HCEC 1CT (cell line): ENCODE results near the gene HPCA.

Experiments
- DNase-seq: peaks from one replicate; pipeline ENCODE4 v3.0.0-alpha.2; 2017

HPCA gene

DNA sequence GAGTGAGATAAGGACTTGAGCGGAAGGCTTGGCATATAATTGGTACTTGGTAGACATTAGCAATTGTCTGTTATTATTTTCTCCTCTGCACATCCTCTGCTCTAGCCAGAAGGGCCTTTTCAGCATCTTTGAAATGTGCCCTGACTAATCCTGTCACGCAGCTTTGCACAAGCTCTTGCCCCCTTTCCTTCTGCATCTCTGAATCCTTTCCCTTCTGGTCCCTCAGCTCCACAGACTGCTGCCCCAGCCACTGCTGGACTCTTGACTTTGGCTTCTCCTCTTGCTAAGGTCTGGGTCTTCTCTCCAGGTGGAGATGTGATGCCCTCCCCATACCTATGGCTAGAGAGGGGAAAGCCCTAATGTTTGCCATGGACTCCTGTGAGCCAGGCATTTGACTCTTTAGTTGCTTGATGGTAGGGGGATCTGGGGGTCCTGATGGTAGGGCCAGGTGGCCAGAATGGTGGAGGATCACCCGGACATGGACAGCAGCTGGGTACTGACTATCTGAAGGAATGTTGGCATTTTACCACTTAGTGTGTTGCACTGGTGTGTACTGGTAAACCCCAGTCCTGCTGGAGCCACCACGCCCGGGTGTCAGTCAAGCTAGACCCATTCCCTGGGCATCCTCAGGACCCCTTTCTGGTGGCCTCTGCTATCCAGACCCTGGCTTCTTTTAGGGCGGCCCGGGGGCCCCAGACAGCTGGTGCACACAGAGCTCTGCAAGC lies 4.4 kb downstream of the HPCA start:
- no peak for DNase-seq

DNA sequence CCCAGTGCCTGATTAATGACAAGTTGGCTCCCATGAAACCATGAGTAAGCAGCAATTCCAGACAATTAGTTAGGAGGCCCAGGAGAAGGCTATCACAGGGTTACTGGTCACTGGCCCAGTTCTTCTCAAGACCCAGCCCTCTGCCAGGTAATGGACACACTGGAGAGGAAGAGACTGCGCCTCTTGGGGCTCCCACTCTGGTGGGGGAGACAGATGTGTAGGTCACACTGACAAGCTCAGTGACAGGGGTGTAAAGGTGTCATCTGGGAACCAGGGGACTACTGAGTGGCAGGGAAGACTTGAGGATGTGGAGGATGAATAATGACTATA lies 4.9 kb downstream of the HPCA start:
- DNase-seq, result no peak

GRCh38 chr1:32891630-32892029 lies 5.3 kb downstream of the HPCA start:
- no peak for DNase-seq

DNA sequence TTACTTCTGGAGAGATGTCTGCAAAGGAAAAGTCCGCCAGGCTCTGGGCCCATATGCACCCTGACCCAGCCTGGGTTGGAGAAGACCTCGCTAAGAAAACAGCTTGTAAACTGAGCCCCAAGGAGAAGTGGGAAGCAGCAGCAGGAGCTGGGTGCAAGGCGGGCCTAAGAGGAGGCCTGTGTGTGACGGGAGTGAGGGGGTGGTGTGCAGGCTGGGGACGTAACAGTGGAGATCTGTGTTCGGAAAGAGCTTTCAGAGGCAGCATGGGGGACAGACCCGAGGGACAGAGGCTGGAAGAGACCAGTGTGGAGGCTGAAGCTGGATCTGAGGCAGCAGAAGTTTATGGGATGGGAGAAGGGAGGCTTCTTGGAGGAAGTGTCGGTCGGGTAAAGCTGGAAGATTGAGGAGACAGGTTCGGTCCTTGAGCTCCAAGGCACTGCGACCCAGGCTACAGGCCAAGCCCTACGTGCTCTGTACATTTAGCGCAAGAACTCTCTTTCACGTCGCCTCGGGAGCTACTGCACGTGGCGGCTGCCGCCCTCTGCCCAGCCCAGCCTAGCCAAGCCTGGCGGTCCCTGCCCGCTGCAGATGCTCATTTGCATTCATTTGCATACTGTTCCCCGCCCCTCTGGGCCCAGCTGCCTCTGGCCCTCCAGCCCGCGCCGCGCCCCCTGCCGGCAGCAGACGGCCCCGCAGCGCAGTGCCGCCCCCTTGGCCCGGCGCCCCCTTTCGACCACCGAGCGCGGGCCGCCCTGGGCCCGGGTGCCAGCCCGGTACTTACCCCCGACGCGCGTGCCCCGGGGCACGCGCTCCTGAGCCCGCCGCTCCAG lies 6.3 kb downstream of the HPCA start:
- no peak for DNase-seq

GRCh38 chr1:32893198-32894018 lies 7.1 kb downstream of the HPCA start:
- no peak for DNase-seq

GRCh38 chr1:32894019-32894600 lies 7.8 kb downstream of the HPCA start:
- DNase-seq, result no peak

DNA sequence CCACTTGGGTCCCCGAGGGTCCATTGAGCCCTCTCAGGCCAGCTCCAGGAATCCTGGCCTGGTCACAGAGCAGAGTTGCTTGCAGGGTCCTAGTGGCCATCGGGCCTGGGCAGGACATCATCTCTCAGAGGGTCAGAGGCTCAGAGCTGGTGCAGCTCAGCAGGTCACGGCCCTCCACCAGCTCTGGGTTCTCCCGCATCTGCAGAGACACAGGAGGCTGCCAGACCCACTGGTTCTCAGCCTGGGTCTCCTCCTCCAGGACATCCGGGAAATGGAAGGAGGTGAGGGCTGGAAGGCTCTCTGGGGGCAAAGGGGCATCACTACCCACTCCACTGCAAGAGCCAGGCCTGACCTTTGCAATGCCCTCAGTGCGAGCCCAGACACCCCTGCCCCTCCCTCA lies 8.4 kb downstream of the HPCA start:
- DNase-seq, result no peak

DNA sequence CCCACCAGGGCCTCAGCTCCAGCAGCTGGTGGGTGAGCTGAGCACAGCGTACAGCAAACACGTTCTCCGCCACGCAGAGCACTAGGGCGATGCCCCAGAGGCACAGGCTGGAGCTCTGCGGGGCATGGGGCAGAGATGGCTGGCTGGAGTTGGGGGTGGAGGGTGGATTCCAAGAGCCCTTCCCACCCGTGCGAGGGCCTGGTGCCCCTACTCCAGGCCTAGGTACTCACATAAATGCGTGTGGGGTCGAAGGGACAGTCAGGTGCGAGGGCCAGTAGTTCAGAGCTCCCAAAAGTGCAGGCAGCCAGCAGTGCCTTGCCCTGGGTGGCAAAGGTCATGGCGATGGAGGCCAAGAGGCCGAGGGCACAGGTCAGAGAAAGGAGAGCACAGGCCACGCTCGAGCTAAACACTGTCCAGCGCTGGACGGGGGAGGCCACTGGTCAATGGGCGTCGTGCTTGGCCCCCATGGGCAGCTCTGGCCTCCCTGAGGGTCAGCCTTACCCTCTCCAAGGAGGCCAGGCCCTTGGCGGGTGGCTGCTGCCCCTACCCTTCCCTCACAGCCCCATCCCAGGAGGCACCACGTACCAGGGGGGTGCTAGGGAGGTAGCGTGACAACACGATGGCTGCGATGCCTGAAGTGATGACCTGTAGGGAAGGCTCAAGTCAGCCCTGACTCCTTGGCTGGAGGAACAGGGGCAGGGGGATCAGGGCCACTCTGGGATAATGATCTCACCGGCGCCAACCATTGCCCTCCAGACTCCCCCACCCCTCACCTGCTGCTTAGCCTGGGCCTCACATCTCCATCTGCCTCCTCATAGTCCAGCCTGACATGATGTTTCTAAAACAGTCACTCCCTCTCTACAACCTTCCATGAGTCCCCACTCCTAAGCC lies 9.3 kb downstream of the HPCA start:
- DNase-seq, result no peak

- no peak for DNase-seq
Measured at GRCh38 chr1:32896451-32896850, 10.2 kb downstream of the HPCA start.

DNA sequence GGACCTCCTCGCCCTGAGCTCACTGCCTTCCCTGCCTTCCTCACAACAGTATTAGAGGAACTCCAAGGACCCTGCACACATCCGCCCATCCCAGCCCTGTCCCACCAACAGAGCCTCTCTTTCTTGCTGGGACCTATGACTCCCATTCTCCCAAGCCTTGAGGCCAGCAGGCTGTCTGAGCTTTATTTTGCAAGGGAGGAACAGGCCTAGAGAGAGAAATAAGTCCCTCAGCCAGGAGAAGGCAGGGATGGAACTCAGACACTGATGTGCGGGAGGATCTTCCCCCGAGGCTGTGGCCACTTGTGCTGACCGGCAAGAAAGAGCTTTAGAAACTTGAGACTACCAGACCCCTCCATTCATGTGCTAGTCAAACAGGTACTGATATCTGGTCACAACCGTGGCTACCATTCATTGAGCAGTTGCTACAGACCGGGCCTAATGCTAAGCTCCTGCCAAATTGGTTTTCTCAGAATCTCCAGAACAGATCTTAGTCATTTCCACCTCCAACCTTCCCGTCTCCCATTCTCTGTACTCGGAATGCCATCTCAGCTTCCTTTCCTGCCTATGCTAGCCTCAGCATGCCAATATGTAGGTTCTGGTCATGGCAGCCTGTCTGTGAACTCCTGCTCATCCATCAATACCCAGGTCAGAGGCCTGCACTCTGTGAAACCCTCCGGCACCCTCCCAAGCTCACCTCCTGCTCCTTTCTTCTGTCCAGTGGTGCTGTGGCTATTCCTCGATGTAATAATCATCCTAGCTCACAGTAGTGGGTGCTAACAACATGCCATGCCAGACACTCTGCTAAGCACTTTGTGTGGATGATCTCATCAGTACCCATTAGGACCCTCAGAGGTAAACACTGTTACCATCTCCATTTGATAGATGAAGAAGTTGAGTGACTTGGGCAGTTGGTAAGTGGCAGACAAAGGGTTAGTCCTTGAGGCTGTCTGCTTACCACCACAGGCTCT lies 11.1 kb downstream of the HPCA start:
- DNase-seq, result no peak

DNA sequence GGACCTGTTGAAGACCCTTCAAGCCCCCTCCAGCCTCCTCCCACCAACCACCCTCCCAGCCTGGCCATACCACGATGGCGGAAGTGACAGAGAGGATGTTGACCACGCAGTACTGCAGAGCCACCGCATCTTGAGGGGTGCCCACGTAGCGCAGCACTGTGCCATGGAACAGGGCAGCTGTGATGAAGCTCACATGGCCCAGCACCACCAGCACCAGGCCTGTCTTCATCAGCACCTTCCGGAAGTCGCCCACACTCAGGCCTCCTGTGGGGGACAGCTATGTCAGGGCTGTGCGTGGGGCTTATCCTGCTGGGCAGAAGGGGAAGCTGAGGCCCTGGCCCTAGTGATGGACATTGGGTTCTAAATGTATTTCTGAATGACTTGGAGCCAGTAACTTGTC lies 11.8 kb downstream of the HPCA start:
- no peak for DNase-seq

DNA sequence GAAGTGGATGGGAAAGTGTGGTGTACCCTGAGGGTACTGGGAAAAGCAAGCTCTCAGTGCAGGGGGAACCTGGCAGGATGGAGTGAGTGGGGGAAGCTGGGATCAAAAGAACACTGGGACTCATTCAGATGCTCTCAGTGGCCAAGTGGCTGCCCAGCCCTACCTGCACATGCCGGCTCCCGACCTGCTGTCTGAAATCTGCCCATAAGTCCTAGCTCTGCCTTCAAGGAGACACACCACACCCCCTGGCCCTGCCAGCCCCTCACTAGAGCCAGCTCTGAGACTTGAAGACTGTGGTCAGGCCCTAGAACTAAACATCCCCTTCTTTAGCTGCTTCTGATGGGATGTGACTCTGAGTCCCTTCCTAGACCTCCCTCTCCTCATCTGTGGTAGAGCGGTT lies 12.7 kb downstream of the HPCA start:
- DNase-seq, result no peak

- no peak for DNase-seq
Measured at GRCh38 chr1:32899586-32900296, 13.4 kb downstream of the HPCA start.

DNA sequence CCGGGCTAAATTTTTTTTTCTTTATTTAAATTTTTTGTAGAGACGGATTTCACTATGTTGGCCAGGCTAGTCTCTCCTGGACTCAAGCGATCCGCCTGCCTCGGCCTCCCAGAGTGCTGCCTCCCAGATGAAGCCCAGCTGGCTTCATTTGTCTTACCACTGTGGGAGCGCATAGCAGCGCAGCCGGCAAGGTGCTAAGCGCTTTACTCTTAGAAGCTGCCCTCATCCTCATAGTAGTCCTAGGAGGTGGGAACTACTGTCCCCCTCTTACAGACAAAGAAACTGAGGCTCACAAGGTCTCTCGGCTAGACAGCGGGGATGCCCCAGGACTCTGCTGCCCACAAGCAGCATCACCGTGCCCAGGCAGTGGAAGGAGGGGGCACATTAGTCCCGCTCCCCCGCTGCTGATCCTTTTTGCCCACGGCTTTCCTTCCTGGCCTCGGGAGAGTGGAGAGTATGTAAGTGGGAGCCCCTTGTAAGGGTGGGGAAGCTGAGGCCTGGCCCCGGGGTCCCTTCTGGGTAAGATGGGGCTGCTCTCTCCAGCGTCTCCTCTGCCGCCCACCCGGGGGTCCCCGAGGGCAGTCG lies 14.2 kb downstream of the HPCA start:
- no peak for DNase-seq

GRCh38 chr1:32900956-32901822 lies 14.9 kb downstream of the HPCA start, which contains the start of gene TMEM54:
TMEM54 (minus strand) TSS chr1:32901389; CDS start chr1:32901238, 151 bp downstream.
- DNase-seq, result peak; percentile 27

- DNase-seq, result no peak
Measured at GRCh38 chr1:32901823-32902534, 15.7 kb downstream of the HPCA start.

DNA sequence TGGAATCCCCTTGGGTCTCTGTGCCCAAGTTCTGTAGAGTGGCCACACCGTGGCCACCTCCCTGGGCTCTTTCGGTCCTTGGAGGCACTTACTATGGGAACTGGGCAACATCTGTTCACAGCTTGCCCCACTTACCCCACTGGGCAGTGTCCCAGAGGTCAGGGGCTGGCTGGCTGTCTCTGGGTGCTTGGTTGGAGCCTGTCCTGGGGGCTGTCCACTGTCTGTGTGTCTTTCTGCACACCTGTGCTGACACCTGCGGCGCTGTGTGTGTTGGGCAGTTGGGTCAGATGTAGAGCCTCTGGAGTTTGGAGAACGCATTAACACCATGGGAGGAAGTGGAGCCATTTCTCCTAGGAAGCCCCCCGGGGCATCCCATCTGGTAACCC lies 16.2 kb downstream of the HPCA start:
- no peak for DNase-seq
